Stimulated activated CD8-positive, alpha-beta memory T cell treated with anti-CD3 and anti-CD28 coated beads, Interleukin-15, amount 100 ng/mL, for 24 hours (primary cell): ENCODE measurements around the gene PPM1H.

Source experiments
- DNase-seq: peaks from one replicate; pipeline ENCODE4 v3.0.0-alpha.2; 2020; ENCODE audit warnings: low read depth

PPM1H gene

DNA sequence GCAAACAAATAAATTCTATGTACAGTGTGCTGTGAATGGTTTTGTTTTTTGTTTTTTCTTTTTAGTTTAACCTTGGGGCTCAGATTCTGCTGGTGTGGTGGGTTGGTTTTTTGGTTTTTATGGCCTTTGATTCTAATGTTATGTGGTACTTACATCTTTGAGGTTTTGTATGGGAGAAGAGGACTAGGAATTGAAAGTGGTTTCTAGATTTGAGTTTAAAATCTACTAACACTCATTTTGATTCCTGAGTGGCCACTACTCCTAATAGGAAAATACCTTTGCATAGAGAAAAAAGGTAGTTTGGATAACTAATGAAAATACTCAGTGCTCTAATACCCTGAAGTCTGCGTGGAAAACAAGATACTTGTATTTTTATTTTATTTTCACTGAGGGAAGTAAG, 330.6 kb downstream of the PPM1H start:
- no peak for DNase-seq

DNA sequence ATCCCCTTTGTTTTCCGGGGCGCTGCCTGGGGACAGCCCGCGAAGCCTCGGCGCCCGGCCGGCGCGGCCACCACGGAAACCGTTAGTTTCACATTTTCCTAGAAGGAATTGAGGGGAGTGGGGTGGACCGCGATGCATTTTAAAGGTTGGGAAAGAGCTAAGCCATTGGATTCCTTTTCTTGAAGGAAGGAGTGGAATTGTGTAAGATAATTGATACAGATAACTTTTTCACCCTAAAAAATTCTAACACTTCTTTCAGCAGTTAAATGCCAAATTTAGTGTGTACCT, 331.2 kb downstream of the PPM1H start:
- no peak for DNase-seq

DNA sequence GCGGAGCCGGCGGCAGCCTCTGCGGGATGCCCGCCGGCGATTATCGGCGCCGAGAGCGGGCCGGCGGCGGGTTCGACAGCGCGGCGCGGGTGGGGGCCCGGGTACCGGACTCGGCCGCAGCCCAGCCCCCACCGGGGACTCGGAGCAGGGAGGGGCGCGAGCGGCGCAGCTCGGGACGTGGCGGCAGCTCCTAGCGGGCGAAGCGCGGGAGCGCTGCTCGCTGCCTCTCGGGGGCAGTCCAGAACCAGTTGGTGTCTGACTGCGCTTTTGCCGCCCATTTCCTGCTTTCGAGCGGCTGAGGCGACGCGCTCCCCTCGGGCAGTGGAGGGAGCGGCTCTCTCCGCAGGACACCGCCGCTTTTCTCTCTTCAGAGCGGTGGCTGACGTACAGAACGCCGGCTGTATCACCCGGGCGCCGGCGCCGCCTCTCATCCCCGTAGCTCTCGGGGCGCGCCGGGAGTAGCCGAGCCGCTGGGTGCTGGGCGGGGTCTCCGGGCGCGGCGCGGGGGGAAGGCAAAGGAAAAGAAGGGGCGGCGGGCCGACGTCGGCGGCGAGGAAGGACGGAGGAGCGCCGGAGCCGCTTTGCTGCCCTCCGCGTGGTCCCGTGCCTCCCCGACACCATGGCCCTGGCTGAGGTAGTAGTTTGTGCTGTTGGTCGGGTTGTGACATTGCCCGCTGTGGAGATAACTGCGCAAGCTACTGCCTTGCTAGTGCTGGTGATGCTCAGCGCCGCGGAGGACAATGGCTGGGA, 331.7 kb downstream of the PPM1H start:
- DNase-seq: peak; percentile 53

DNA sequence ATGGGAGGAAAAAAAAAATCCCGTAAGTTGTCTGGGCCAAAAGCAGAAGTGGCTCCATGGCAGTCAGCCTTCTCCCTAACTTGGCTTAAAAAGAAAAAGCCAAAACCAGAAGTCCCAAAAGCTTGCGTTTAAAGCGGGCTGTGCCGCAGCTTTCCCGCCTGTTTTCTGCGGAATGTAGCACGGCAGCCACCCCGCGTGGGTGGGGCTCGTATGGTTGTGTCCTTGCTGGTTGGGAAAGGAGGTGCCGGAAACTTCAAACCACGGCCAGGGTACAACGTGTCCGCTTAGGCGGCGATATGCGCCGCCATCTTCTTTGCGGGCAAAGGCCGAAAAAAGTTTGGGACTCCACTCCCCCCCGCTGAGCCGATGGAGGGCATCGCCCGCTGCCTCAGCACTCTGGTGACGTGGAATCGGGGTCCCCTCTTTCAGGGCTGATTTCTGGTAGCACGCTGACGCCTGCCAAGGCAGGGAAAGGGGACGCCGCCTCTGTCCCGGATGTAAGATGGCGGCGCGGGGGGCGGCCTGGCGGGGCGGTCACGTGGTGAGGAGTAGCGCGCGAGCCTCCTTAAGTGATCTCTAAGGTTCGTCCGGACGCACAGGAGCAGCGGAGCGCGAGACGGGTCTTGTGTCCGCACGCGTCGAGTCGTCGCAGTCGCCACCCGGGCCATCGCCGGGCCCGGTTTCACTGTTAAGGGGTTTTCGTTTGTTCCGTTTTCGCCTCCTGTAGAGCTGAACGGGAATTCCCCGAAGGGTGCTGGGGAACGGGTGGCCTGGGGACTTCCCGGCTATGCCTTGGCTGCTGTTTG, 332.5 kb downstream of the PPM1H start:
- DNase-seq: peak; percentile 77

DNA sequence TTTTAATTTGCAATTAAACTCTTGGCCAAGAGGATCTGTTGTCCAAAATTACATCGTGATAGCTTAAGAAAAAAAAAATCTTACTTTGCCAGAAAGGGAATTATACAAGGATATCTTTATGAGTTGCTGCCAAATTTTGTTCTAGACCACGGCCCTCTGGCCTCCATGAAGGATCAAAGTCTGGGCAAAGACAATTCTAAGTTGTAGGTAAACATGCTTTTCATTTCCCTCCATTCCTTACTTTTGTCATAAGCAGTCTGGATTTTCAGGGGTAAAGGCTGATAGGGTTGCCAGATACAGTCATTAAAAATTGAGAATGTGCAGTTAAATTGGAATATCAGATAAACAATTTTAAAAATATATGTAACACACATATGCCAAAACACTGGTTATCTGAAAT, 333.2 kb downstream of the PPM1H start:
- no peak for DNase-seq

DNA sequence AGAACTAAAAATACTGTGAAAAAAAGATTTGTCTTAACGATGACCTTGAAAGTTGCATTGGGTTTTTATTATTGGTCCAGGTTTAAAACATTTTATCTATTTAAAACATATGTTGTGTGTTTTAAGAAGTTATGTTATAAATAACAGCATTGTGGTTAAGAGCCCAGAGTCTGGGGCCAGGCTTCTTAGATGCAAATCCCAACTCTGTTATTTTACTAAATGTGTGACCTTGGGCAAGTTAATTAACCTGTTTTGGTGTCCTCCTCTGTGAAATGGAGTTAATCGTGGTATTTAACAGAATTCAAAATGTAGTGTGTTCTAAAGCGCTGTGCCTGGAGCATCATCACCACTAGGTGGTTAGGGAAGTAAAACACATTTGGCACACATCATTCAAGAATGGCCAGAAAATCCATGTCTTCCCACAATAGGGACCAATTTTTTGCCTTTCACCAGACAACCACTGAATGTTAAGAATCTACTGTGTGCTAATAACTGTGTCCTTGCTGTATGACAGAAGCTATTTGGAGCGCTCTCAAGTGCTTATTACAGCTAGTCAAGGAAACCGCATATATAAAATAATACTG, 335.0 kb downstream of the PPM1H start:
- DNase-seq: no peak

DNA sequence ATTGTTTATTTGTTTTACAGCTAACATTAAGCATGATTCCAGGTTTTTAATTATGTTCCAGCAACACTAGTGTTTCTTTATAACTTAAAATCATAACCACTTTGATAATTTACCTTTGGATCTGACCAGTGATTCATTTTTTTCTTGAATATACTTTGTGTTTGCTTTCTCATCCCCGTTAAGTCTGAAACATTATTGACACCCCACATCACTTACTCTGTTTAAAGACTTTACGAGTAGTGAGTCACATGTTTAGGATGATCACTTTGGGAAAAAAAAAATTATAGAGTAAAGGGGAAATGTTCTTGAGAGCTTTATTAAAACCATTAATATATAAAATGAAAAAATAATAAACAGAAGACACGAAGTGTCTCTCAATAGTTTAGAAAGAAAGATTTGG, 336.1 kb downstream of the PPM1H start:
- no peak for DNase-seq

DNA sequence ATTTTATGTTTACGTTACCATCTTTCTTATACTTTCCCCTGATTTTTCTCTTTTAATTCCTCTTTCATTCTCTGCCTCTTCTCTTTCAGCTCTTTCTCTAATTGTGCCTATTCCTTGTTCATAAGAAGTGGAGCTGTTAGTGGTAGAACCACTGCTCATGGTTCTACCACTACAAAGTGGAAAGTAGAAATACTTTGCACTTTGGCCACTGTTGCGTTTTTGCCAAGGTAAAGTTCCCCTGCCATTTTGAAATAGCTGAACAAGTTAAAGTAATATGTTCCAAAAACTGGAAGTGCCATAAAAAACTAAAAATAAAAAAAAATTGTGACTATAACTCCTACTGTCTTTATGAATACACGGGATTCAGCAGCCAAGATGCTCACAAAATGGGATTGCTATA, 337.7 kb downstream of the PPM1H start:
- no peak for DNase-seq
